HG03378 (cell line): Measurements from ENCODE around the gene RAB8B.
A peak's percentile ranks its signal among the peaks of the same experiment; 100 is the strongest.
"Not testable (repeated sequence)": the region's sequence is repeated elsewhere in the genome, so short reads cannot be mapped to it uniquely, and the experiment has no call there.

Experiments
- ATAC-seq: cut with Tn5 transposase; IDR thresholded peaks from one replicate; pipeline ENCODE4 v1.9.1; 2021; ENCODE audit warnings: mild to moderate bottlenecking, moderate library complexity; ENCODE audit not compliant: unreplicated experiment

RAB8B gene

GRCh38 chr15:63233667-63234423 is 44.4 kb downstream of the RAB8B start:
- ATAC-seq: no peak

GRCh38 chr15:63234451-63234870 is 45.1 kb downstream of the RAB8B start:
- ATAC-seq: no peak

- no peak for ATAC-seq
Observed at GRCh38 chr15:63236272-63236671, 46.9 kb downstream of the RAB8B start.

- ATAC-seq: not testable (repeated sequence)
Observed at GRCh38 chr15:63237086-63237485, 47.7 kb downstream of the RAB8B start.

- ATAC-seq: no peak
Observed at GRCh38 chr15:63238171-63238570, 48.8 kb downstream of the RAB8B start.

- ATAC-seq: peak; percentile 76
Observed at GRCh38 chr15:63238796-63239195, 49.4 kb downstream of the RAB8B start.

- no peak for ATAC-seq
Observed at GRCh38 chr15:63240109-63240508, 50.7 kb downstream of the RAB8B start.

- no peak for ATAC-seq
Observed at GRCh38 chr15:63241316-63241715, 51.9 kb downstream of the RAB8B start.

- no peak for ATAC-seq
Observed at GRCh38 chr15:63243101-63243500, 53.7 kb downstream of the RAB8B start.

GRCh38 chr15:63243776-63244175 is 54.4 kb downstream of the RAB8B start:
- no peak for ATAC-seq

GRCh38 chr15:63244399-63244798 is 55.0 kb downstream of the RAB8B start:
- no peak for ATAC-seq

GRCh38 chr15:63244976-63245645 is 55.7 kb downstream of the RAB8B start:
- ATAC-seq: no peak

GRCh38 chr15:63246691-63247469 is 57.5 kb downstream of the RAB8B start:
- ATAC-seq: no peak

GRCh38 chr15:63250312-63250965 is 61.0 kb downstream of the RAB8B start:
- no peak for ATAC-seq

GRCh38 chr15:63251701-63252100 is 62.3 kb downstream of the RAB8B start:
- ATAC-seq: no peak

GRCh38 chr15:63252292-63252691 is 62.9 kb downstream of the RAB8B start:
- ATAC-seq: no peak

GRCh38 chr15:63254991-63255390 is 65.6 kb downstream of the RAB8B start:
- no peak for ATAC-seq

GRCh38 chr15:63255489-63255990 is 66.1 kb downstream of the RAB8B start:
- ATAC-seq: no peak

- no peak for ATAC-seq
Observed at GRCh38 chr15:63256433-63257274, 67.2 kb downstream of the RAB8B start.

- ATAC-seq: no peak
Observed at GRCh38 chr15:63258658-63259057, 69.3 kb downstream of the RAB8B start.
